ENCODE results near the gene FHIT.
A peak's percentile ranks its signal among the peaks of the same experiment; 100 is the strongest.
"Not testable (repeated sequence)": the region's sequence is repeated elsewhere in the genome, so short reads cannot be mapped to it uniquely, and the experiment has no call there.

The FHIT gene

GRCh38 chr3:61227799-61228198 is 23.5 kb downstream of the FHIT start:
- no peak for DNase-seq

- DNase-seq: no peak
Observed at GRCh38 chr3:61226166-61226686, 25.0 kb downstream of the FHIT start.

- DNase-seq: no peak
Observed at GRCh38 chr3:61224823-61225222, 26.4 kb downstream of the FHIT start.

DNA sequence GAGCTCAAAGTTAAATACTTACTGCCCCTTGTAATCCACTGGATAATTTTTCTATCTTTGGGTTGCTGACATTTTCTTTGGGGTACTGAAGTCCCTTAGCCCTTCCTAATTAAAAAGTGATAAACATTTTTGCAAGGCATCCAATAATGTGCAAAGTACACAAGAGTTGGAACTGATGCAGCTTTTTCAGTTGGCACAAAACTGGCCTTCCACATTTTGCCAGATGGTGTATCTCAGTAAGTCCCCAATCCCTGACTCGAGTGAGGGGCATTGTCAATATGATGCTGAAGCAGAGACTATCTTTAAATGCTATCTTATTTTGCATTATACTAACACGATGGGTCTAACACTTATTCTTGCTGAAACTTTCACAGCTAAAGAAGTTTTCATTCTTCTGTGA is 27.8 kb downstream of the FHIT start:
- no peak for DNase-seq

DNA sequence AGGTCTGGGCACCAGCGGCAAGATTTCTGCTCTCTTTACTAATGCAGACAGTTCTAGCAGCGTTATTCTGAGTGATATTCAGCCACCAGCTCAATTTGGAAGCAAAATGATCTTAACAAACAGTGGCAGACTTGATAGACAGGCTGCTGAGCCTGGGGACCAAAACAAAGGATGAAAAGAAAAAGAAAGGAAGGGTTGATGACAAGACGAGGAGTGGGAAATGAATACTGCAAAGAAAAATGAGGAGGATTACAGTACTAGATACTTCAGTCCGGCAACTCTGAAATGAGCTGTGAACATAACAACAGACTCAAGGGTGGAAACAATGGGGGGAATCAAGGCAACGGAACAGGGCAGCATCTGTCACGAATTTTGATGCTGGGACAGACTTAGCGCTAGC is 28.8 kb downstream of the FHIT start:
- no peak for DNase-seq

DNA sequence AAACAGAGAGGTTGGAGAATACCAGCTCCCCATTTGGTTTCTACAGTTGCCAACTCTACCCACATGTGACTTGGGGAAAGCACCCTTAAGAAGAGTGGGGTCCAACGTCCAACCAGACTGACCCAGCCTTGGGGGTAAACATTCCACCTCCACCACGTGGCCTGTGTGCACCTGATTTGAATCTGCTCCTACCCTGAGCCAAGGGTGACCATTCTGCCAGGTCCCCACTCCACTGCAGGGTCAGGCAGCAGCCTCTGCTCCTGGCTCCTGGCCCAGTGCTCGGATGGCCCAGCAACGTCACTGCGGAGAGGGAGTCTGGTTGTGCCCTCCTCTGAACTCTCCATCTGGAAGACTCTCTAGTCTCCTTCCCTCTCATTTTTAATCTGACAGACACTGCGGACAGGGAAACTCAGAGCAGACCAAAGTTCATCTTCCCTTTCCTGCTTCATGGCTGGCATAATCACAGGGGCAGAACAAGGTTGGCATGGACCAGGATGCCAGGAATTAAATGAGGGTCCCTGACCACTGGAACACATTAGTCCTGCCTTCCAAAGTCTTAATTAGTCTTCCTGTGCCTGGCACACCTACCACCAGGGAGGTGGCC is 29.4 kb downstream of the FHIT start:
- peak in 1 of 56 donors; percentile 3 for DNase-seq

DNA sequence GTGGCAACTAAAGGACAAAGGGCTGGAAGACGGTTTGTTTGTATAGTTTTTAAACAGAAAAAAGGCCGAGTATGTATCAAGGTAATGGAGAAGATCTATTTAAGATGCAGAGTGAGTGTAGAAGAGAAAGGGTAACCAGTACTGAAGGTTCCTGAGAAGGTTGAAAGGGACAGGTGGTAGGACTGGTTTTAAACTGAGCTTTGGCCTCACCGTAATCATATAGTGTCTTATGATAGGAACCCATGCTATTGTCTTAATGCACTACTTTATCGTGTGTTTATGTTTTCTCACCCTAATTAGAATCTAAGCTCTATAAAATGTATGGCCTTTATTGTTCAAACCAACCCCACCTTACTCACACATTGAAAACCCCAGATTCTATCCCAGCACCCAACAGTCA is 32.7 kb downstream of the FHIT start:
- DNase-seq: no peak

GRCh38 chr3:61216171-61216570 is 35.1 kb downstream of the FHIT start:
- DNase-seq: not testable (repeated sequence)

- DNase-seq: no peak
Observed at GRCh38 chr3:61202086-61202485, 49.2 kb downstream of the FHIT start.

DNA sequence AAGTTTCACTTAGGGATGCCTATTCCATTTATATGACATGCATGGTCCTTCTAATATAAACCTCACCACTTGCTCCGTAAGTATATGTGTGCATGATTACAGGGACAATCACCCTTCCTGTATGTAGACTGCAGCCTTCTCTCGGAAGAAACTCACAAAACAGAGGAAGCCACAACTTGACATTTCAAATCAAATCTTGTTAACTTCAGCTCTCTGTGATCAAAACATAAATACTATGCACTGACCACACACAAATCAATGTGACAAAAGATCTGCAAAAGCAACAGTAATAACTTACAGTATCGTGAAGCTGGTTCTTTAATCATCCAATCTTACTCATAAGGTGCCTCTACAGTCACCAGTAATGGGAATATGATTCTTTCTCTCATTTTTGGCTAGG is 50.2 kb downstream of the FHIT start:
- DNase-seq: no peak

- DNase-seq: no peak
Observed at GRCh38 chr3:61200270-61200669, 51.0 kb downstream of the FHIT start.

GRCh38 chr3:61199843-61200242 is 51.4 kb downstream of the FHIT start:
- DNase-seq: no peak

GRCh38 chr3:61194892-61195538 is 56.2 kb downstream of the FHIT start:
- no peak for DNase-seq

- no peak for DNase-seq
Observed at GRCh38 chr3:61192222-61192621, 59.0 kb downstream of the FHIT start.

GRCh38 chr3:61190205-61190604 is 61.0 kb downstream of the FHIT start:
- DNase-seq: not testable (repeated sequence)

GRCh38 chr3:61186030-61186429 is 65.2 kb downstream of the FHIT start:
- no peak for DNase-seq

DNA sequence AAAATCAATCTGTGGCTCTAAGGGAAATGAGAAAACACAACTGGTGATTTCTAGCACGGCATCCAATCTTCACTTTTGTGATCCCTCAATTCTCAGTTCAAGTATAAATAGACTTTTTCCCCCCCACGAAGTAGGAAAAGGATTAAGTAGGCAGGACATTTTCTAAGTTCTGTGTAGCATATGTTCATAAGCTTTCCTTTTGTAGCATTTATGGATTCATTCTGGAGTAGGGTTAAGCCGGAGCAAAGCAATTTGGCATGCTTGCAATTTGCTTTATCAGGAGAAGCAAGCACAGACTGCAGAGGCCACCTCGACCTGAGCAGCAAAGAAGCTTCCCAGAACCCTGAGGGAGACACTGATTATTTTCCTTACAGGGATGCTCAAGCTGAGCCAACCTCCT is 66.3 kb downstream of the FHIT start:
- DNase-seq: no peak

DNA sequence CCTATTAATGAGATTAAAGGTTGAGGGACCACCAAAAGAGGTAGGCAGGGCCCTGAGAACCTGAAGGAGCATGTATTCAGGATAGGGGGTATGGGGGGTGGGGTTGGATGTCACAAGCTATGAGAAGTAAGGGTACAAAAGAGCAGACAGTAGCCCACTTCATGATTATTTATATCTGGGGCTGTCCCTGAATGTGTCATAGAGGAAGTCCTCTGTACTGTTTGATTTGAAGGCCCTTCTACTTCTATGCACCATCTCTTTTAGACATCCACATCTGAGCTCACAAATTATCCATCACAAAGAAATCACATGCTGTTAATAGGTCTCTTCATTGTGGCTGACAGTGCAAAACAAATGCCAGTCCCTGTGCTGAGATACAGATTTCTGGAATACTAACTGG is 68.6 kb downstream of the FHIT start:
- no peak for DNase-seq

DNA sequence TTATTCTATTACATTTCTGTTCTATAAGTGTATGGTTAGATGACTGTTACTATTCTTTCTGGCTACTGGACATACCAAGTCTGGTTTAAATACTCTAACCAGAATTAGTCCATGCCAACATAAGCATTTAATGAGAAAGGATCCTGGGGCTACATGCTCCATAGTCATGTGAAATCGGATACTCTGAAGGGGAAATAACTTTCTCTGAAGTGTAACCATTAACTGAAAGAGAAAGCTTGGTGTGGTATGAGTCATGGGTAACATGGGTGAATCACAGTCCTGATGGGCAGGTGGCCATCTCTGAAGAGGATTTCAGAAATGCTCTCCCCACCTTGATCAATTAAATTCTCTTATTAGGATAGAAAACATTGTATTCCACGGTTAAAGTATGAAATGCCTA is 69.4 kb downstream of the FHIT start:
- no peak for DNase-seq

- DNase-seq: no peak
Observed at GRCh38 chr3:61180206-61180605, 71.0 kb downstream of the FHIT start.

DNA sequence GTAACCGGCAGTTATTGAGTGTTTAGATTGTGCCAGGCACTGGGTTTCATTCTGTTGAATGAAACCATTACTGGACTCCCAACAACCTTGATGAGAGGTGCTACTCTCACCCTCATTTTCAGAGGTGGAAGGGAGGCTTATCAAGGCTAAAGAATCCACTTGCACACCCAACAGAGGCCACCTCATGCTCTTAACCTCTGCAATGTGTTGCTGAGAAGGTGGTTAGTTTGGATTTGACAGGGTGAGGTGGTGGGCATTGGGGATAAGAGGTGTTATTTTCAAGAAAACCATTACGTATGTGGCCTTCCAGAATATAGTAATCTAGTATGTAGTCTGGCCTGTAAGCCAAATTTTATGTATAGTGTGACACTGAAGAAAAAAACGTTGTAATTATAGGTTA is 73.1 kb downstream of the FHIT start:
- no peak for DNase-seq

- DNase-seq: no peak
Observed at GRCh38 chr3:61177450-61177849, 73.8 kb downstream of the FHIT start.

DNA sequence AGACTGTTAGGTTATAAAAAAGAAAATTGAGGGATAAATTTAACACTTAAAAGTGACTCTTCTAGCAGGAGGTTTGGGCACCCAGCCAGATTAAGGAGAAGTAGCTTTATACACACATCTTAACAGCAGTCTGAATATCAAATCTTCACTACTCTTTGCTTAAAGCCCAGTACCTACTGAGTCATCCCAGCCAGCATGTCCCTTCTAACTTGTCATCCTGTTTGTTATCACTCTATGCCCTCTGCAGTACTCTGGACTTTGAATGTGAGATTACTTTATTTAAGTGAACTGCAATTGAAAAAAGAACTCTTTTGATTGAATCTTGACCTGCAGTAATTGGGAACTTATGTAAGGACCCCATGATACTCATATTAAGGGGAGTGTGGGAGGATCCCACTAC is 77.6 kb downstream of the FHIT start:
- DNase-seq: no peak
